Activated CD4-positive, alpha-beta memory T cell treated with anti-CD3 and anti-CD28 coated beads, Interleukin-2, amount 10 ng/mL, durations not matched to agents 7 days and 5 days (primary cell): ENCODE measurements around the gene UBIAD1. TPM values are rescaled to one million over a fixed set of nuclear protein-coding genes. Genes with fewer than 3 reads are reported as not detected.
"Not testable (repeated sequence)": the region's sequence is repeated elsewhere in the genome, so short reads cannot be mapped to it uniquely, and the experiment has no call there.

Source experiments
- CTCF ChIA-PET: fragments of 350-600 bp; sonication (Branson Sonifier 250); formaldehyde crosslinking; loops from one replicate; lab custom pipeline; 2021; ENCODE audit warnings: antibody characterized with exemption, inconsistent platforms; lab: Charles Lee
- POLR2A ChIA-PET: fragments of 350-600 bp; sonication (Branson Sonifier 250); formaldehyde crosslinking; loops from one replicate; lab custom pipeline; 2021; ENCODE audit warnings: antibody characterized with exemption; lab: Charles Lee
- DNase-seq: peaks from one replicate; pipeline ENCODE4 v3.0.0-alpha.2; 2020
- H3K27ac Mint-ChIP-seq: one replicate; pipeline ENCODE4 v1.8.0; 2021; ENCODE audit warnings: mild to moderate bottlenecking, mixed read lengths
- H3K27me3 Mint-ChIP-seq: one replicate; pipeline ENCODE4 v1.8.0; 2021; ENCODE audit warnings: mixed read lengths
- H3K36me3 Mint-ChIP-seq: one replicate; pipeline ENCODE4 v1.8.0; 2021; ENCODE audit warnings: low read depth, mixed read lengths
- H3K4me1 Mint-ChIP-seq: one replicate; pipeline ENCODE4 v1.8.0; 2021; ENCODE audit warnings: mixed read lengths
- H3K4me3 Mint-ChIP-seq: one replicate; pipeline ENCODE4 v1.8.0; 2021; ENCODE audit warnings: mild to moderate bottlenecking, mixed read lengths
- H3K9me3 Mint-ChIP-seq: one replicate; pipeline ENCODE4 v1.8.0; 2021; ENCODE audit warnings: mixed read lengths
- total RNA-seq, 2 experiments: library from RNA; stranded (reverse); gene quantifications; one replicate each; pipeline ENCODE4 v1.2.3, GENCODE V29; 2021

The UBIAD1 gene
- total RNA-seq, 2 experiments from 2014 or later, result 19.9 TPM

- H3K9me3 Mint-ChIP-seq, result no peaks in the 10 kb centered on the region
- ChIA-PET POLR2A (interaction anchor here (0.9 to 2.0 kb wide), 4 partner anchors 10 to 625 kb away, joined by 3 to 13 read pairs (median 4); partner anchors contain the start of genes MTOR and UBIAD1), CTCF (interaction anchor here (0.9 to 1.8 kb wide), 5 partner anchors 8 to 367 kb away, joined by 3 to 5 read pairs (median 4); no protein-coding TSS in a partner anchor)
- peaks cover 71% of the 10 kb centered on the region for H3K4me1 Mint-ChIP-seq
- no peak overlapping the region for H3K4me3 Mint-ChIP-seq
- no peak overlapping the region for H3K27ac Mint-ChIP-seq
- no peaks in the 10 kb centered on the region for H3K27me3 Mint-ChIP-seq
- no peak for DNase-seq
- H3K36me3 Mint-ChIP-seq, result peaks cover 72% of the 10 kb centered on the region
These were observed 10.2 kb downstream of the UBIAD1 start for GRCh38 chr1:11283151-11283550.

DNA sequence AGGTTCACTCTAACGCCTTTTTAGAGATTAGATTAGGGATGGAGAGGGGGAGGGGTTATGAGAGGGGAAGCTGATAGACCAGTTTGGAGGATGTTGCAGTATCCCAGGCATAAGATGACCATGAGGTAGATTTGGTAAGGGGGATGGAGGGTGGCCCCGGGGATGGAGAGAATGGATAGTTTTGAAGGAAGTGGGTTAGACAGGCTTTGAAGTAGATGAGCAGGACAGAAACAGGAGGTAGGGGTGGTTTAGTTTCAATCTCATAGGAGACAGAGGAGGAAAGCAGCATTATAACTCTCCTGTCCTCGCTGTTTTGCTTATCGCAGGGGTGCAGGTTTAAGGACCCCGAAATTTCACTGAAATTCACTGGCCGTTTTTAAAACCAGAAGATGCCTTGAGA, 11.8 kb downstream of the UBIAD1 start:
- no peaks in the 10 kb centered on the region for H3K27me3 Mint-ChIP-seq
- ChIA-PET CTCF (interaction anchor here (1.7 kb wide), 1 partner anchor 10 kb away, joined by 5 read pairs; no protein-coding TSS in a partner anchor), POLR2A (interaction anchor here (1.8 to 2.0 kb wide), 3 partner anchors 11 to 272 kb away, joined by 3 to 13 read pairs (median 7); partner anchors contain the start of genes TARDBP and UBIAD1)
- peak overlapping the region; percentile 10 for H3K27ac Mint-ChIP-seq
- no peak for DNase-seq
- H3K36me3 Mint-ChIP-seq, result peaks cover 66% of the 10 kb centered on the region
- no peaks in the 10 kb centered on the region for H3K9me3 Mint-ChIP-seq
- peaks cover 58% of the 10 kb centered on the region for H3K4me1 Mint-ChIP-seq
- no peak overlapping the region for H3K4me3 Mint-ChIP-seq

GRCh38 chr1:11285883-11286734, 13.1 kb downstream of the UBIAD1 start:
- Mint-ChIP-seq H3K27ac (peak overlapping the region; percentile 44), H3K36me3 (peaks cover 58% of the 10 kb centered on the region), H3K9me3 (no peaks in the 10 kb centered on the region), H3K4me3 (no peak overlapping the region), H3K4me1 (peaks cover 48% of the 10 kb centered on the region), H3K27me3 (no peaks in the 10 kb centered on the region)
- CTCF ChIA-PET, result interaction anchor here (0.5 to 1.4 kb wide), 3 partner anchors 10 to 93 kb away, joined by 4 read pairs; no protein-coding TSS in a partner anchor
- no peak for DNase-seq
- POLR2A ChIA-PET, result no interaction called here

GRCh38 chr1:11286735-11287410, 13.9 kb downstream of the UBIAD1 start:
- peaks cover 46% of the 10 kb centered on the region for H3K4me1 Mint-ChIP-seq
- no peak for DNase-seq
- H3K9me3 Mint-ChIP-seq, result no peaks in the 10 kb centered on the region
- ChIA-PET CTCF (interaction anchor here (0.5 to 1.4 kb wide), 3 partner anchors 9 to 92 kb away, joined by 4 read pairs; no protein-coding TSS in a partner anchor), POLR2A (no interaction called here)
- H3K4me3 Mint-ChIP-seq, result no peak overlapping the region
- peaks cover 52% of the 10 kb centered on the region for H3K36me3 Mint-ChIP-seq
- H3K27me3 Mint-ChIP-seq, result no peaks in the 10 kb centered on the region
- peak overlapping the region; percentile 44 for H3K27ac Mint-ChIP-seq

- H3K27ac Mint-ChIP-seq, result no peak overlapping the region
- ChIA-PET CTCF (no interaction called here), POLR2A (interaction anchor here (1.9 kb wide), 1 partner anchor 8 kb away, joined by 5 read pairs; no protein-coding TSS in a partner anchor)
- DNase-seq, result no peak
- no peaks in the 10 kb centered on the region for H3K27me3 Mint-ChIP-seq
- peaks cover 41% of the 10 kb centered on the region for H3K4me1 Mint-ChIP-seq
- H3K4me3 Mint-ChIP-seq, result no peak overlapping the region
- peaks cover 42% of the 10 kb centered on the region for H3K36me3 Mint-ChIP-seq
- no peaks in the 10 kb centered on the region for H3K9me3 Mint-ChIP-seq
These were observed 16.1 kb downstream of the UBIAD1 start for GRCh38 chr1:11289064-11289463.

GRCh38 chr1:11291049-11291448, 18.1 kb downstream of the UBIAD1 start:
- no peak overlapping the region for H3K27ac Mint-ChIP-seq
- POLR2A ChIA-PET, result interaction anchor here (0.8 to 1.9 kb wide), 2 partner anchors 10 to 29 kb away, joined by 3 to 5 read pairs; partner anchors contain the start of gene MTOR
- H3K4me3 Mint-ChIP-seq, result no peak overlapping the region
- no peak for DNase-seq
- no peaks in the 10 kb centered on the region for H3K27me3 Mint-ChIP-seq
- H3K4me1 Mint-ChIP-seq, result peaks cover 42% of the 10 kb centered on the region
- no peaks in the 10 kb centered on the region for H3K9me3 Mint-ChIP-seq
- CTCF ChIA-PET, result interaction anchor here (0.6 to 1.3 kb wide), 4 partner anchors 12 to 819 kb away, joined by 3 to 5 read pairs (median 4); no protein-coding TSS in a partner anchor
- peaks cover 43% of the 10 kb centered on the region for H3K36me3 Mint-ChIP-seq

- peaks cover 58% of the 10 kb centered on the region for H3K4me1 Mint-ChIP-seq
- ChIA-PET POLR2A (interaction anchor here (0.9 to 1.1 kb wide), 3 partner anchors 13 to 195 kb away, joined by 3 read pairs; partner anchors contain the start of genes EXOSC10 and MTOR), CTCF (interaction anchor here (0.9 to 1.4 kb wide), 3 partner anchors 11 to 52 kb away, joined by 3 read pairs; no protein-coding TSS in a partner anchor)
- H3K4me3 Mint-ChIP-seq, result no peak overlapping the region
- H3K27ac Mint-ChIP-seq, result peak overlapping the region; percentile 12
- H3K36me3 Mint-ChIP-seq, result peaks cover 29% of the 10 kb centered on the region
- no peak for DNase-seq
- H3K27me3 Mint-ChIP-seq, result no peaks in the 10 kb centered on the region
- H3K9me3 Mint-ChIP-seq, result no peaks in the 10 kb centered on the region
These were observed 20.9 kb downstream of the UBIAD1 start for GRCh38 chr1:11293856-11294255.

GRCh38 chr1:11294951-11295350, 22.0 kb downstream of the UBIAD1 start:
- no peaks in the 10 kb centered on the region for H3K9me3 Mint-ChIP-seq
- H3K4me3 Mint-ChIP-seq, result peak overlapping the region; percentile 19
- H3K4me1 Mint-ChIP-seq, result peaks cover 65% of the 10 kb centered on the region
- peaks cover 24% of the 10 kb centered on the region for H3K36me3 Mint-ChIP-seq
- H3K27me3 Mint-ChIP-seq, result no peaks in the 10 kb centered on the region
- ChIA-PET POLR2A (interaction anchor here (1.0 to 2.5 kb wide), 8 partner anchors 14 to 615 kb away, joined by 3 to 8 read pairs (median 4); partner anchors contain the start of genes EXOSC10 and MTOR), CTCF (interaction anchor here (1.0 to 1.6 kb wide), 4 partner anchors 12 to 424 kb away, joined by 3 to 5 read pairs (median 3); no protein-coding TSS in a partner anchor)
- peak overlapping the region; percentile 85 for H3K27ac Mint-ChIP-seq
- peak; percentile 22 for DNase-seq

GRCh38 chr1:11295905-11296304, 22.9 kb downstream of the UBIAD1 start:
- Mint-ChIP-seq H3K27ac (no peak overlapping the region), H3K36me3 (peaks cover 20% of the 10 kb centered on the region), H3K27me3 (no peaks in the 10 kb centered on the region), H3K4me1 (peaks cover 64% of the 10 kb centered on the region), H3K9me3 (no peaks in the 10 kb centered on the region), H3K4me3 (no peak overlapping the region)
- POLR2A ChIA-PET, result interaction anchor here (1.0 to 2.5 kb wide), 5 partner anchors 15 to 112 kb away, joined by 3 to 8 read pairs (median 5); partner anchors contain the start of gene MTOR
- CTCF ChIA-PET, result interaction anchor here (0.7 to 1.7 kb wide), 7 partner anchors 10 to 423 kb away, joined by 3 to 7 read pairs (median 4); no protein-coding TSS in a partner anchor
- DNase-seq, result no peak

- H3K9me3 Mint-ChIP-seq, H3K4me3 Mint-ChIP-seq, DNase-seq, H3K27ac Mint-ChIP-seq, H3K27me3 Mint-ChIP-seq, POLR2A ChIA-PET: not testable (repeated sequence)
- CTCF ChIA-PET, result interaction anchor here (1.7 kb wide), 1 partner anchor 58 kb away, joined by 7 read pairs; no protein-coding TSS in a partner anchor
- Mint-ChIP-seq H3K36me3 (peaks cover 14% of the 10 kb centered on the region), H3K4me1 (peaks cover 49% of the 10 kb centered on the region)
These were observed 24.8 kb downstream of the UBIAD1 start for GRCh38 chr1:11297774-11298173.

DNA sequence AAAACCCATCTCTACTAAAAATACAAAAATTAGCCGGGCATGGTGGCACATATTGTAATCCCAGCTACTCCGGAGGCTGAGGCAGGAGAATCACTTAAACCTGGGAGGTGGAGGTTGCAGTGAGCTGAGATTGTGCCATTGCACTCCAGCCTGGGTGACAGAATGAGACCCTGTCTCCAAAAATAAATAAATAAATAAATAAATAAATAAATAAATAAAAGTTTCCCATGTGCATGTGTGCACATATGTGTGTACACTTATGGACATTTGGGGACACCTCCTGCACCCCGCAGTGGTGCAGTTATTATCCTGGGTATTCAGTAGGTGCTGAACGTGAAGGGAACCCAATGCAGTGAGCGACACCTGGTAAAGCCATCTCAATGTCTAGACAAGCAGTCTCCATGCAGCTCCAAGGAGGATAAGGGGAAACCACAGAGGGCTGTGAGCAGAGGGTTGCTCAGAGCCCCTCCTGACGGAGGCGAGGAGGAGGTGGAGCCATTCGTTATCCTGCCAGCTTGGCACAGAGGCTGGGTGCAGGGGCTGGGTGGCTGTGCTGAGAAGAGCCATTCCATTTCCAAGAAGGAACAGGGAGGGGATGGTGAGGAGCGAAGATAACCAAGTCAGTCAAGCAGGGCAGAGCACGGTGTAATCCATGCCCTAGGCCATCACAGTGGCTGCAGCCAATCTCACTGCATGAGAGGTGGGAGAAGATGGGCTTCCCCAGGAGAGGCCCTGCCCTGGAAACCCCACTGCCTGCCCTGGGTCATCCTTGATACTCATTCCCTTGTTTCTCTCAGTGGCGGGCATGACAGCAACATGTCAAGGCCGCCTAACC, 25.6 kb downstream of the UBIAD1 start:
- peaks cover 45% of the 10 kb centered on the region for H3K4me1 Mint-ChIP-seq
- no peaks in the 10 kb centered on the region for H3K9me3 Mint-ChIP-seq
- no peaks in the 10 kb centered on the region for H3K27me3 Mint-ChIP-seq
- ChIA-PET POLR2A (interaction anchor here (0.6 kb wide), 1 partner anchor 263 kb away, joined by 3 read pairs; no protein-coding TSS in a partner anchor), CTCF (no interaction called here)
- H3K36me3 Mint-ChIP-seq, result peaks cover 14% of the 10 kb centered on the region
- no peak for DNase-seq
- no peak overlapping the region for H3K4me3 Mint-ChIP-seq
- H3K27ac Mint-ChIP-seq, result no peak overlapping the region
